GM12878 (cell line): ENCODE measurements around the gene HSFX4. TPM values are rescaled to one million over a fixed set of nuclear protein-coding genes. Genes with fewer than 3 reads are reported as not detected.
"Not testable (repeated sequence)": the region's sequence is repeated elsewhere in the genome, so short reads cannot be mapped to it uniquely, and the experiment has no call there.

Experiments
- ATAC-seq: fragments of 200-7000 bp; cut with Tn5 transposase; 3 replicates; pipeline ENCODE4 v1.9.1; 2020; ENCODE audit warnings: mild to moderate bottlenecking, moderate library complexity
- BruUV-seq: library from RNA; stranded (reverse); fragments of 400-500 nt; replicated peaks from 2 replicates; lab custom pipeline; 2021; lab: Mats Ljungman, UMichigan
- CTCF ChIA-PET: fragments of 300-600 bp; sonication (Branson Sonifier 250); formaldehyde crosslinking; extraction: SDS; loops from one replicate; lab custom pipeline; 2021; ENCODE audit warnings: inconsistent platforms; lab: Yijun Ruan, JAX
- POLR2A ChIA-PET: fragments of 350-600 bp; formaldehyde crosslinking; extraction: SDS; loops from one replicate; lab custom pipeline; 2021; ENCODE audit warnings: inconsistent platforms; lab: Charles Lee
- RAD21 ChIA-PET: fragments of 300-600 bp; sonication (Branson Sonifier 250); formaldehyde crosslinking; loops from one replicate; lab custom pipeline; 2023; ENCODE audit warnings: antibody characterized with exemption; ENCODE audit not compliant: unreplicated experiment; lab: Charles Lee
- SMC1A ChIA-PET: fragments of 300-600 bp; sonication (Branson Sonifier 250); formaldehyde crosslinking; loops from one replicate; lab custom pipeline; 2023; ENCODE audit not compliant: unreplicated experiment, uncharacterized antibody; lab: Charles Lee
- DNase-seq: peaks from one replicate; pipeline ENCODE4 v3.0.0-alpha.2; 2011; ENCODE audit warnings: low read depth, low spot score
- FAIRE-seq: peaks from 3 replicates; lab custom pipeline; 2011; peaks lifted over from hg19 to GRCh38; lab: Jason Lieb, UNC
- H2AFZ ChIP-seq: 2 replicates; pipeline ENCODE4 v1.6.0; 2011; ENCODE audit warnings: low read depth, low read length, control low read depth; ENCODE audit not compliant: control insufficient read depth
- H3K27ac ChIP-seq: 2 replicates; pipeline ENCODE4 v1.5.1; 2011; ENCODE audit warnings: control low read depth; ENCODE audit not compliant: control insufficient read depth, insufficient read depth
- H3K27me3 ChIP-seq, 2 experiments: replicated peaks in 1 of 2; 2 replicates each; pipeline versions ENCODE4 v1.6.0 to v1.6.1; 2011; ENCODE audit warnings: low read length in 1 of 2; ENCODE audit not compliant: control insufficient read depth in 2 of 2, insufficient read depth in 2 of 2
- H3K36me3 ChIP-seq, 2 experiments: 2 replicates each; pipeline ENCODE4 v1.5.1; 2011; ENCODE audit warnings: low read length in 1 of 2; ENCODE audit not compliant: control insufficient read depth in 2 of 2, insufficient read depth in 2 of 2
- H3K4me1 ChIP-seq: 2 replicates; pipeline ENCODE4 v1.6.1; 2011; ENCODE audit warnings: mild to moderate bottlenecking, low read length, moderate library complexity, mixed read lengths; ENCODE audit not compliant: control insufficient read depth, insufficient read depth
- H3K4me2 ChIP-seq: 2 replicates; pipeline ENCODE4 v1.6.0; 2011; ENCODE audit warnings: control low read depth; ENCODE audit not compliant: control insufficient read depth, insufficient read depth
- H3K4me3 ChIP-seq: fragments of 200-600 bp; sonication (generic); 2 replicates; pipeline ENCODE4 v1.5.1; 2016
- H3K79me2 ChIP-seq: 2 replicates; pipeline ENCODE4 v1.6.0; 2011; ENCODE audit warnings: low read length; ENCODE audit not compliant: control insufficient read depth, insufficient read depth
- H3K9ac ChIP-seq: 2 replicates; pipeline ENCODE4 v1.8.0; 2011; ENCODE audit warnings: low read length, control low read depth, mixed read lengths; ENCODE audit not compliant: control insufficient read depth, insufficient read depth
- H3K9me3 ChIP-seq: replicated peaks from 3 replicates; pipeline ENCODE4 v1.5.1; 2011; ENCODE audit warnings: mild to moderate bottlenecking, low read length; ENCODE audit not compliant: control insufficient read depth, insufficient read depth
- H4K20me1 ChIP-seq: 2 replicates; pipeline ENCODE4 v1.6.0; 2011; ENCODE audit not compliant: control insufficient read depth, insufficient read depth
- IKZF2 ChIP-seq, 2 experiments: fragments of 450-650 bp; IDR thresholded peaks; 2 replicates each; pipeline ENCODE4 v1.6.1; 2017; ENCODE audit warnings: mild to moderate bottlenecking in 2 of 2, moderate library complexity in 2 of 2
- ZNF274 ChIP-seq: IDR thresholded peaks from one replicate; pipeline ENCODE4 v1.8.0; 2011; ENCODE audit not compliant: insufficient read length, insufficient read depth
- WGBS: methylation state at CpG from one replicate; pipeline ENCODE4 v1.1.6; 2016; ENCODE audit warnings: low lambda C conversion rate; ENCODE audit not compliant: insufficient replicate concordance, insufficient coverage; ENCODE audit errors: missing lambda C conversion rate; 5-methylcytosine and 5-hydroxymethylcytosine counted together
- in situ Hi-C: fragments of 300-500 bp; cut with MboI; formaldehyde crosslinking; loops from 9 replicates; pipeline ENCODE4 v1.14.3; 2018; ENCODE audit warnings: mixed read lengths
- intact Hi-C: fragments of 100-400 bp; cut with micrococcal nuclease; formaldehyde crosslinking; loops from one replicate; pipeline ENCODE4 v1.14.2; 2022; ENCODE audit not compliant: unreplicated experiment
- polyA plus RNA-seq, 11 experiments: library from polyadenylated mRNA; depleted of rRNA in 4 of 11; unstranded in 6 of 11; stranded (reverse) in 5 of 11; fragments of >200 nt; fragmentation: Nextera tagmentation in 4 of 11; fragmentation: Illumina TruSeq in 1 of 11; extraction: Ambion mirVana in 4 of 11; extraction: Trizol in 1 of 11; gene quantifications; 1 replicate in 1 of 11; 2 replicates in 10 of 11; pipeline versions ENCODE4 v1.2.1 to v1.2.3, GENCODE V29; 2011 to 2016; ENCODE audit warnings: inconsistent platforms in 2 of 11, missing spikeins in 2 of 11, low read depth in 1 of 11
- total RNA-seq, 4 experiments: library from RNA; depleted of rRNA in 3 of 4; stranded (reverse); fragments of >200 nt in 3 of 4; fragmentation: Illumina TruSeq in 1 of 4; extraction: Trizol in 1 of 4; gene quantifications; 2 replicates each; pipeline versions ENCODE4 v1.2.1 to v1.2.3, GENCODE V29; 2013 to 2021

HSFX4 gene
- total and polyA plus RNA-seq, 10 of the 15 experiments (the other 5 are each of a cell fraction or from before 2014, with no cell fraction given), result 0.11 to 0.24 (median 0.21) TPM; not detected in 6

DNA sequence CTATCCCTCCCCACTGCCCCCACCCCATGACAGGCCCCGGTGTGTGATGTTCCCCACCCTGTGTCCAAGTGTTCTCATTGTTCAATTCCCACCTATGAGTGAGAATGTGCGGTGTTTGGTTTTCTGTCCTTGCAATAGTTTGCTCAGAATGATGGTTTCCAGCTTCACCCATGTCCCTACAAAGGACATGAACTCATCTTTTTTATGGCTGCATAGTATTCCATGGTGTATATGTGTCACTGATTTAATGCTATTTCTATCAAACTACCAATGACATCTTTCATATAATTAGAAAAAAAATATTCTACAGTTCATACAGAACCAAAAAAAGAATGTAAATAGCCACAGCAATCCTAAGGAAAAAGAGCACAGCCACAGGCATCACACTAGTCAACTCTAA is 38.5 kb upstream of the HSFX4 start:
- BruUV-seq, H2AFZ ChIP-seq, FAIRE-seq, H3K27ac ChIP-seq, H3K4me1 ChIP-seq, CTCF ChIA-PET, H3K27me3 ChIP-seq, H3K9me3 ChIP-seq, H3K4me2 ChIP-seq, ATAC-seq, DNase-seq, POLR2A ChIA-PET, SMC1A ChIA-PET, H3K36me3 ChIP-seq, H4K20me1 ChIP-seq, RAD21 ChIA-PET, H3K79me2 ChIP-seq, H3K4me3 ChIP-seq, intact Hi-C loops, H3K9ac ChIP-seq, in situ Hi-C loops: not testable (repeated sequence)
- 86% methylated on average over 2 of the region's 2 CpGs for WGBS

GRCh38 chrX:149898554-149898953 is 30.8 kb upstream of the HSFX4 start:
- FAIRE-seq (no peak), ATAC-seq (peak; percentile 79), DNase-seq (no peak)
- in situ Hi-C loops, result no loop called here
- H2AFZ ChIP-seq, result no peak overlapping the region
- H3K4me2 ChIP-seq, result no peak overlapping the region
- CTCF ChIA-PET, result interaction anchor here (1.0 kb wide), 1 partner anchor 18 kb away, joined by 3 read pairs; no protein-coding TSS in a partner anchor
- no peak overlapping the region for H3K27ac ChIP-seq
- 86% methylated on average over 1 of the region's 1 CpG for WGBS
- no peaks in the 10 kb centered on the region for H3K4me1 ChIP-seq
- H3K9ac ChIP-seq, result no peak overlapping the region
- H3K36me3 ChIP-seq, result no peaks in the 10 kb centered on the region
- TF ChIP-seq IKZF2 (IDR thresholded peaks at IDR 0.05) (peak; percentile 64 to 67), ZNF274 (no peak)
- SMC1A ChIA-PET, result interaction anchor here (1.1 to 3.2 kb wide), 3 partner anchors 8 to 18 kb away, joined by 3 to 8 read pairs (median 3); no protein-coding TSS in a partner anchor
- POLR2A ChIA-PET, result interaction anchor here (1.4 kb wide), 1 partner anchor 11 kb away, joined by 3 read pairs; no protein-coding TSS in a partner anchor
- intact Hi-C loops, result no loop called here
- BruUV-seq, result no TSS peak
- RAD21 ChIA-PET, result no interaction called here
- no peaks in the 10 kb centered on the region for H4K20me1 ChIP-seq
- no peaks in the 10 kb centered on the region for H3K27me3 ChIP-seq
- no peaks in the 10 kb centered on the region for H3K9me3 ChIP-seq
- no peaks in the 10 kb centered on the region for H3K79me2 ChIP-seq
- H3K4me3 ChIP-seq, result no peak overlapping the region
